ENCODE results near the gene MSI2.

The MSI2 gene

DNA sequence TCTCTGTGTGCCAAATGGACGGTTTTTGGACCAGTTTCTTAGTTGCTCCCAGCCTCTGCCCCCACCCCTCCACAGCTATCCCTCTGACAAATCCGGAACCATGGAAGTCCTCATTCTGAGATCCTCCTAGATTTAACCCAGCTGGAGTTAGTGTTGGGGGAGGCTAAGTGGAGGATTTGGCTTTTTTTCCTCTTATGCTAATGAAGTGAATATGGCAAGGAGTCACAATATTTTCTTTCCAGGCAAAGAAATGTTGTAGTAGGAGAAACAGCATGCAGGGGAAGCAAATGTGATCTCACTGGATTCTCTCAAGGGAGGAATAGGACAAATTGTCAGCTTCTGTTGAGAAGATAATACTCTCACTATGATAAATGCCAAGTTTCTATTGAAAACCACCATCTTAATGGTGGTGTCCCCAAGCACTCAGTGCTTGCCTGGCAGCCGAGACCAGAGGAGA lies 159.5 kb downstream of the MSI2 start:
- no peak overlapping the region for H3K4me3 ChIP-seq (ENCODE audit: low read depth, low read length)
- no peak for DNase-seq (ENCODE audit: low read depth)
- TF ChIP-seq, protein P1, sequence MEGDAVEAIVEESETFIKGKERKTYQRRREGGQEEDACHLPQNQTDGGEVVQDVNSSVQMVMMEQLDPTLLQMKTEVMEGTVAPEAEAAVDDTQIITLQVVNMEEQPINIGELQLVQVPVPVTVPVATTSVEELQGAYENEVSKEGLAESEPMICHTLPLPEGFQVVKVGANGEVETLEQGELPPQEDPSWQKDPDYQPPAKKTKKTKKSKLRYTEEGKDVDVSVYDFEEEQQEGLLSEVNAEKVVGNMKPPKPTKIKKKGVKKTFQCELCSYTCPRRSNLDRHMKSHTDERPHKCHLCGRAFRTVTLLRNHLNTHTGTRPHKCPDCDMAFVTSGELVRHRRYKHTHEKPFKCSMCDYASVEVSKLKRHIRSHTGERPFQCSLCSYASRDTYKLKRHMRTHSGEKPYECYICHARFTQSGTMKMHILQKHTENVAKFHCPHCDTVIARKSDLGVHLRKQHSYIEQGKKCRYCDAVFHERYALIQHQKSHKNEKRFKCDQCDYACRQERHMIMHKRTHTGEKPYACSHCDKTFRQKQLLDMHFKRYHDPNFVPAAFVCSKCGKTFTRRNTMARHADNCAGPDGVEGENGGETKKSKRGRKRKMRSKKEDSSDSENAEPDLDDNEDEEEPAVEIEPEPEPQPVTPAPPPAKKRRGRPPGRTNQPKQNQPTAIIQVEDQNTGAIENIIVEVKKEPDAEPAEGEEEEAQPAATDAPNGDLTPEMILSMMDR (conservative IDR thresholded peaks at IDR 0.05; ENCODE audit: low read depth, low read length): no peak

DNA sequence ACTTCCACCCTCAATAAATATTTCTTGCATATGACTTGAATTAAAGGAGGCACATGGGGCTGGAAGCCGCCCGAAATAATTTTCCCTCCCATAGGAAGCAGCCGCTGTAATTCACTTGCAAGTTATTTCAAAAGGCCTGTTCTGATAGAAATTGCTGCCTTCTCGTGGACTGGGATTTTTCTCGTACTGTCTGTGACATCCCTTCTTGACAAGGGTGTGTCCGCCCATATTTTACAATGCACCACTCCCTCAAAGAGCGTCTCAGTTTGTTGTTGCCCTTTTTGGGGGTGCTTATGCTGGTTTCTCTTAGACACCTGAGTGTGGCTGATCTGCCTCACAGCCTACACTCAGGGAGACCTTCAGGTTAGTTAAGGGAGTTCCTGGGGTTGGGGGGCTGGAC lies 160.0 kb downstream of the MSI2 start:
- TF ChIP-seq, protein P1 (conservative IDR thresholded peaks at IDR 0.05; ENCODE audit: low read depth, low read length): no peak
- no peak for DNase-seq (ENCODE audit: low read depth)
- no peak overlapping the region for H3K4me3 ChIP-seq (ENCODE audit: low read depth, low read length)

DNA sequence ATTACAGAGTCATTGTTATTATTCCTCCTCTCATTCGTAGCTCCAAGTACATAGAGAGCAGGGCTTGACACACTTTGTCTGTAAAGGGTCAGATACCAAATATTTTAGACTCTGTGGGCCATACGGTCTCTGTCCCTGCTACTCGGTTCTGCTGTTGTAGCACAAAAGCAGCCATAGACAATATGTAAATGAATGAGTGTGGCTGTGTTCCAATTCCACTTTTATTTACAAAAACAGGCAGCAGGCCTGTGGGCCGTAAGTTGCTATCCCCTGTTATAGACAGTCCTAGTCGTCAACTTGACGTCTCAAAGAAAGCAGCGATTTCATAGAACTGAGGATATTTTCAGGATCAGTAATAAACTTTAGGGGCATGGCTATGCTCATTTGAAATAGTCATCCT lies 161.6 kb downstream of the MSI2 start:
- TF ChIP-seq, protein P1 (conservative IDR thresholded peaks at IDR 0.05; ENCODE audit: low read depth, low read length): no peak
- no peak overlapping the region for H3K4me3 ChIP-seq (ENCODE audit: low read depth, low read length)
- DNase-seq (ENCODE audit: low read depth): no peak

DNA sequence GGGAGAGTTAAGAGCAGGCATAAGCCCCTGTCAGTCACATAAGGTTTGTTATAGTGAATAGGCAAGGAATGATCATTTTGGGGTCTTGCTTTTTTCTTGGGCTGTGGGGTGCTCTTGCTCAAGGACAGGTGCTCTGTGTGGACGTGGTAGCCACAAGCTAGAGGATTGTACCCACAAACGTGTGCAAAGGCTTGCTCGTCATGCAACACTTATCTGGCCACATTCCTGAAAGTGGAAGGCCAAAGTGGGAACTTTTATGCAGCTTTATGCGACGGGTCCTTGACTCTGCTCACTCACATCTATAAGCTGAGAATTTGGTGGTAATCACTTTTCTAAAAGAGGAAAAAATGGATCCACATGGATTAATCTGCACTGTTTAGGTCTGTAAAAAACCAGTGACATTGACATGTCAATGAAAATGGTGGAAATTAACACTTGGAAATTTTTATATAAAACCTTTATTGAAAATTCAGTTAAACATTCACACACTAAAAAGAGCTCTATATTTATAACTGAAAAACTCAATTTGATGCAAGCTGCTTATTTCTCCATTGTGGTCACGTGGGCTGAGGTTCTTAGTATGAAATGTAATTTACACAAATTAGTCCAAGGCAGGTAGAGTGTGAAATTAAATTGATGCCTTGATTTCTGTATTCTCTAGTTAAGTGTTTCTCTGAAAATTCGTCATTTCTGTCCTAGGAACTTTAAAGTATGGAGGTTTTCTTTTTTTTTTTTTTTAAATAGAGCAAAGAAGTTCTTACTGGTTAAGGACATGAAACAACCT lies 162.3 kb downstream of the MSI2 start:
- H3K4me3 ChIP-seq (ENCODE audit: low read depth, low read length): no peak overlapping the region
- DNase-seq (ENCODE audit: low read depth): no peak
- TF ChIP-seq, protein P1 (conservative IDR thresholded peaks at IDR 0.05; ENCODE audit: low read depth, low read length): no peak

DNA sequence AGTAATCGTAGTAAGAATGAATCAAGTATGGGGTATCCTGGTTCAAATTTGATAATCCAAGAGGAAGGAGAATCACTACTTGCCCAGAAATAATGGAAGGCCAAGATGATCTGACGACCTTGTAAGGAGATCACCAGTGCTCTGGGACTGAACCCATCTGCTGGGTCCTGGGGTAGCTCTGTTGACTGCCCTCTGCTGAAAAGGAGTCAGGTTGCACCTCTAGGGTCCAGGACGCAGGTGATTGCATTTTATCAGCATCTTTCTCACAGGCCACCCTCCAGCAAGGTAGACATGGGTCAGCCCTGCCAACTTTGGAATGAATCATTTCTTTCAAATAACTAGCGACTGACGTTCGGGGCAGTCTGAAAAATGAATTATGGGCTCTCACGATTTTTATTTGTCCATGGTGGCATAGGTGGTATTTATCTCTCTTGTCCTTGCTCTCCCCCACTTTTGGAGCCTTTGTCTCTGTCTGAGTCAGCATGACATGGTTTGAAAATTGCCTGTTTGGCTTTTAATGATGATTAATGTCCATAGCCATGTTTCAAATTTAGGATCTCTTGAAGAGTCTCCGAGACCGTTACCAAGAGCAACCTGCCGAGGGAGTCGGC lies 163.7 kb downstream of the MSI2 start:
- TF ChIP-seq, protein P1 (conservative IDR thresholded peaks at IDR 0.05; ENCODE audit: low read depth, low read length): no peak
- DNase-seq (ENCODE audit: low read depth): no peak
- no peak overlapping the region for H3K4me3 ChIP-seq (ENCODE audit: low read depth, low read length)

DNA sequence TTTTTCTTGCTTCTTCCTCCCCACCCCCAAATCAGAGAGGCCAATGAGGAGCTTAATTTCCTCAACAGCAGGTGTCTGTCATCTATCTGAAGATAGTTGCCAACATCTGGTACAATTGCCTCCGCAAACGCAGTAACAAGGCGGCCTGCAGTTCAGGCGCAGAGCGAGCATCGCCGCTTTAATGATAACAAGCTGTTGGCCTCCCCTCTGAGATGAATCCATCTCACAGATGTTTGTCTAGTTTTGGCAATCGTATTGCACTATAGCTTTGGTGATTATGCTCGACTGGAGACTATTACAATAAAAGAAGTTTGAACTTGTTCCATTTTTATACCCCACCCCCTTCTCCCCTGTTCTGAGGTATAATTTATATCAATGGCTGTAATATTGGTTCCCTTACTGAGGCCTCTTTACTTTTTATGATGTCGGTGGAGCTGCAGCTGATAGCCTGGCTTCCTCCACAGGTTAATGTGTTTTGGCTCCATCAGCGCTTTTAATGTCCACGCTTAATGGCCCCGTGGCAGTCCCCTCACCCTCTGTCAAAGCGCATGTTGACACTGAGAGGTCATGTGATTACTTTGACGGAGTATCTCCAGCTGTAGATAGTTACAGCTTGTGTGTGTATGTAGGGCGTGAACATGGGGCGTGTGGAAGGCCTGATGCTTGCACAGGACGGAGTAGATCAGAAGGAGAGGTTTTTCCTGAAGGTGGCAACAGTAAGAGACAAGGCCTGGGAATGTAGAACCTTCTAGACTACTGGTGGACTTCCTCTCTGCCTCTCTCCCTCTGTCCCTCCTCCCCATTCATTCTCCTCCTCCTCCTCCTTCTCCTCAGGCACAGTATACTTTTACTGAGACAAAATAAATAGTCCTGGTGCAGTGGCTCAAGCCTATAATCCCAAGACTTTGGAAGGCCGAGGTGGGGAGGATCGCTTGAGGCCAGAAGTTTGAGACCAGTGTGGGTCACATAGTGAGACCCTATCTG lies 164.7 kb downstream of the MSI2 start:
- H3K4me3 ChIP-seq (ENCODE audit: low read depth, low read length): no peak overlapping the region
- TF ChIP-seq, protein P1 (conservative IDR thresholded peaks at IDR 0.05; ENCODE audit: low read depth, low read length): no peak

More for the DNA sequence above, 164.7 kb downstream of the MSI2 start:
- no peak for DNase-seq (ENCODE audit: low read depth)

All from choroid plexus epithelial cell (primary cell).